MCF 10A (cell line): Measurements from ENCODE around the gene WDR27. TPM values are rescaled to one million over a fixed set of nuclear protein-coding genes. Genes with fewer than 3 reads are reported as not detected.

Experiments used
- BruUV-seq: library from RNA; stranded (reverse); fragments of 400-500 nt; replicated peaks from 2 replicates; lab custom pipeline; 2021; lab: Mats Ljungman, UMichigan
- CTCF ChIA-PET: fragments of 300-600 bp; sonication (Branson Sonifier 250); formaldehyde crosslinking; extraction: SDS; loops from one replicate; lab custom pipeline; 2021; ENCODE audit warnings: antibody characterized with exemption, inconsistent platforms; lab: Yijun Ruan, JAX
- POLR2A ChIA-PET: fragments of 300-600, 350-650 bp; sonication (Branson Sonifier 250); formaldehyde crosslinking; extraction: SDS; loops from one replicate; lab custom pipeline; 2020; ENCODE audit warnings: antibody characterized with exemption, inconsistent platforms; lab: Yijun Ruan, JAX
- DNase-seq: peaks from one replicate; pipeline ENCODE4 v3.0.0-alpha.2; 2018; ENCODE audit not compliant: unreplicated experiment
- H3K27ac Mint-ChIP-seq: one replicate; pipeline ENCODE4 v1.8.0; 2022; ENCODE audit warnings: mild to moderate bottlenecking, low read depth, mixed read lengths; ENCODE audit not compliant: unreplicated experiment
- H3K27me3 Mint-ChIP-seq: one replicate; pipeline ENCODE4 v1.8.0; 2022; ENCODE audit warnings: mixed read lengths; ENCODE audit not compliant: insufficient read depth, unreplicated experiment
- H3K36me3 Mint-ChIP-seq: one replicate; pipeline ENCODE4 v1.8.0; 2022; ENCODE audit warnings: mild to moderate bottlenecking, moderate library complexity, mixed read lengths; ENCODE audit not compliant: insufficient read depth, unreplicated experiment
- H3K4me1 Mint-ChIP-seq: one replicate; pipeline ENCODE4 v1.8.0; 2022; ENCODE audit warnings: mixed read lengths; ENCODE audit not compliant: insufficient read depth, unreplicated experiment
- H3K4me3 Mint-ChIP-seq: one replicate; pipeline ENCODE4 v1.8.0; 2022; ENCODE audit warnings: mild to moderate bottlenecking, moderate library complexity, mixed read lengths; ENCODE audit not compliant: unreplicated experiment
- H3K9me3 Mint-ChIP-seq: one replicate; pipeline ENCODE4 v1.8.0; 2022; ENCODE audit warnings: mixed read lengths; ENCODE audit not compliant: unreplicated experiment
- CTCF ChIP-seq: fragments of 200-600 bp; IDR thresholded peaks from one replicate; pipeline ENCODE4 v1.8.0; 2022; ENCODE audit warnings: antibody characterized with exemption, mild to moderate bottlenecking; ENCODE audit not compliant: unreplicated experiment
- intact Hi-C: fragments of 100-400 bp; cut with micrococcal nuclease; formaldehyde crosslinking; loops from 2 replicates; pipeline ENCODE4 v1.14.1; 2022
- total RNA-seq: library from RNA; stranded (reverse); gene quantifications from 2 replicates; pipeline ENCODE4 v1.2.3, GENCODE V29; 2022

Gene WDR27
- total RNA-seq, 1 experiment from 2014 or later: 80.6 TPM

DNA sequence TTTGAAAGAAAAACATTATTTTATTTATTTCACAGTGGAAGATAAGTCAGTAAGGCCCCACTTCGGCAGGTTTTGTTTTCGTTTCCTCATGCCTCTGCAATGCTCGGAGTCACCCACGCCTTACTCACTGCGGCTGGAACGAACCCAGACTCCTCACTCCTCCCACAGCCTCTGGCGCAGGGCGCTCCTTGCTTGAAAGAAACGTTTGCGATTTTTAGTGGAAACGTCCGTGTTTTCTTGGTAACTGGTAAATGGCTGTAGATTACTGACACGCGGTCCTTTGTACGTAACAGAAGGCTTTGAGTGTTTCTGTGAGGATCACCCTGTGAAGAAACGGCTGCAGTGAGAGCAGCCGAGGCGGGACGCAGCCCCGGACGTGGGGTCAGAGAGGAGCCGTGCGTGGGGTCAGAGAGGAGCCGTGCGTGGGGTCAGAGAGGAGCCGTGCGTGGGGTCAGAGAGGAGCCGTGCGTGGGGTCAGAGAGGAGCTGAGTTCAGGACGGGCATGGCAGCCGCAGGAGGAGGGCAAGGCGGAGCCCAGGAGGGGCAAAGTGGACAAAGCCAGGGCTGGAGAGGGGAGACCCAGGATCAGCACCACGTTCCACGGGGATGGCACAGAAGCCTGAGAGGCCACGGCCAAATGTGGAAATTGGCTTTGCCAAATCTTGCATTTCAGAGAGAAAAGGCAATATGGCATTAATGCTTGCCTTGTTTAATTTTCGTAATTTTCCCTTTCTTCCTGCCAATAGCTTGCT lies 249.5 kb downstream of the WDR27 start:
- Mint-ChIP-seq H3K4me1 (no peaks in the 10 kb centered on the region), H3K4me3 (no peak overlapping the region), H3K27ac (no peak overlapping the region), H3K27me3 (no peaks in the 10 kb centered on the region), H3K36me3 (no peaks in the 10 kb centered on the region), H3K9me3 (no peaks in the 10 kb centered on the region)
- no peak for TF ChIP-seq CTCF
- intact Hi-C loops: no loop called here
- DNase-seq: no peak
- ChIA-PET POLR2A (no interaction called here), CTCF (interaction anchor here (1.1 kb wide), 1 partner anchor 496 kb away, joined by 5 read pairs; no protein-coding TSS in a partner anchor)
- no TSS peak for BruUV-seq

- intact Hi-C loops: no loop called here
- no peak for DNase-seq
Observed at GRCh38 chr6:169451065-169451838, 250.6 kb downstream of the WDR27 start.

GRCh38 chr6:169450097-169450496 lies 251.7 kb downstream of the WDR27 start:
- POLR2A ChIA-PET: no interaction called here
- no peaks in the 10 kb centered on the region for H3K9me3 Mint-ChIP-seq
- H3K27ac Mint-ChIP-seq: no peak overlapping the region
- H3K4me3 Mint-ChIP-seq: no peak overlapping the region
- no peak for DNase-seq
- intact Hi-C loops: no loop called here
- no TSS peak for BruUV-seq
- H3K27me3 Mint-ChIP-seq: no peaks in the 10 kb centered on the region
- no peaks in the 10 kb centered on the region for H3K4me1 Mint-ChIP-seq
- no peak for TF ChIP-seq CTCF
- CTCF ChIA-PET: interaction anchor here (0.6 kb wide), 1 partner anchor 62 kb away, joined by 3 read pairs; no protein-coding TSS in a partner anchor
- H3K36me3 Mint-ChIP-seq: no peaks in the 10 kb centered on the region

More at GRCh38 chr6:169451065-169451838, 250.6 kb downstream of the WDR27 start:
- TF ChIP-seq CTCF: no peak
- BruUV-seq: no TSS peak
- H3K36me3 Mint-ChIP-seq: no peaks in the 10 kb centered on the region
- no peaks in the 10 kb centered on the region for H3K27me3 Mint-ChIP-seq
- no peaks in the 10 kb centered on the region for H3K9me3 Mint-ChIP-seq
- no peaks in the 10 kb centered on the region for H3K4me1 Mint-ChIP-seq
- no peak overlapping the region for H3K4me3 Mint-ChIP-seq
- CTCF ChIA-PET: no interaction called here
- no peak overlapping the region for H3K27ac Mint-ChIP-seq
- POLR2A ChIA-PET: no interaction called here

GRCh38 chr6:169449221-169449620 lies 252.6 kb downstream of the WDR27 start:
- Mint-ChIP-seq H3K36me3 (no peaks in the 10 kb centered on the region), H3K27me3 (no peaks in the 10 kb centered on the region), H3K27ac (no peak overlapping the region), H3K4me1 (no peaks in the 10 kb centered on the region), H3K9me3 (no peaks in the 10 kb centered on the region), H3K4me3 (no peak overlapping the region)
- no TSS peak for BruUV-seq
- CTCF ChIA-PET: no interaction called here
- POLR2A ChIA-PET: no interaction called here
- intact Hi-C loops: no loop called here
- no peak for TF ChIP-seq CTCF
- no peak for DNase-seq
